A204.1 (cell line): Measurements from ENCODE around the gene SLC51B.

ENCODE experiments used
- FAIRE-seq: peaks from 2 replicates; lab custom pipeline; 2012; peaks lifted over from hg19 to GRCh38; lab: Jason Lieb, UNC

The SLC51B gene

GRCh38 chr15:65100442-65100841 lies 55.3 kb downstream of the SLC51B start:
- FAIRE-seq = no peak

GRCh38 chr15:65101411-65101890 lies 56.3 kb downstream of the SLC51B start:
- no peak for FAIRE-seq

GRCh38 chr15:65101891-65102708 lies 56.9 kb downstream of the SLC51B start:
- no peak for FAIRE-seq

- FAIRE-seq = no peak
Observed at GRCh38 chr15:65102912-65103311, 57.7 kb downstream of the SLC51B start.
